NCI-H1105 (cell line): ENCODE measurements around the gene ANKRD10.

Experiments used
- DNase-seq: peaks from one replicate; lab custom pipeline; 2025; lab: John Stamatoyannopoulos, UW

Gene ANKRD10

DNA sequence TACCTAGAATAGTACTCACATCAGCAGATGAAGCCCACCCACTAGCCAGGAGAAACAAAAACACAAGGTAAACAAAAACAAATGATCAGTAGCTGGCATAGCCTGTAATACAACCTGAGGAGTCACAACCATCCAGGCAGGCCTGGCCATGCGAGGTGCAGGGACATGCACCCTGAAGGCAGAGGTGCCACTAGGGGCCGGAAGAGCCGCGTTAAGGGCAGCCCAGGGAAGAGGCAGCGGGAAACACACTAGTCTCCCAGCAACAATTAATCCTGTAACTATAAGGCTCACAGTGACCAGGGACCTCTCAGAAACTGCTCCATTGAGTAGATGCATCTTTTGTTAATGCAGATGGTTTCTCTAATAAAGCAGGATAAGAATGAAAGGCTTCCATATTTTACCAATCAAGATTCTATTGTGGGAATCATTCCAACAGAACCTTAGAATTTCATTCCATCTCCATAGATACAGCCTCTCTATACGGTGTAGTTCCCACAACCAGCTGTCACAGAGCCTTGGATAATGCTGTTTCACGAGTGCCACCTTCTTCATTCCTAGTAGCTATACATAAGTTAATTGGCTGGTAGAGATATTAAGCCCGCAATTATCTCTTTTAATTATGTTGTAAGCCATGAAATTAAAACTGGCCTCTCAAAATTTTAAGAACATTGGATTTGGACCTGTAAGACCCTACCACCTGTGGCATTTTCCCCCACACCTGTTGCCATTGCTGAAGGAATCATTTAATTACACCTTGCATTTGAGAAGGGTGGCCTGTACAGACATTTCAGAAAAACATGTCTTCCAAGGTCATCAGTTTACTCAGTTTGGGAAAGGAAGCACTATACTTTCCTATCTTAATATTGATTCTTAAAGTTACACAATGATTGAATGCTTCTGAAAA is 28.7 kb downstream of the ANKRD10 start:
- DNase-seq = no peak

DNA sequence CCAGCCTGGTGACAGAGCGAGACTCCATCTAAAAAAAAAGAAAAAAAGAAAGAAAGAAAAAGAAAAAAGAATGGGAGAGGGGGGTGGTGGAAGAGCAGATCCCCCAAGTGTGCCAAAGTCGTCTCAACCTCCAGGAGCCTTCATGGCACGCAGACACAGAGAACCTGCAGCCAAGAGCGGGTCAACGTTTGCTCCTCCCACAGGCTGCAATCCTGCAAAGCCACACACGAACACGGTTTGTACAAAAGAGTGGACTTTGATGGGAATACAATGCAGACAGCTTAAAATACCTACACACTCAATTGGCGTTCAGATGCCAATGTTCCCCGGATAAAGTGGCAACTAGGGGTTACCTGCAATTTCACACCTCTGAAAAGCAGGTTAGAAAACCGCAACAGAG is 29.4 kb downstream of the ANKRD10 start:
- DNase-seq = no peak

DNA sequence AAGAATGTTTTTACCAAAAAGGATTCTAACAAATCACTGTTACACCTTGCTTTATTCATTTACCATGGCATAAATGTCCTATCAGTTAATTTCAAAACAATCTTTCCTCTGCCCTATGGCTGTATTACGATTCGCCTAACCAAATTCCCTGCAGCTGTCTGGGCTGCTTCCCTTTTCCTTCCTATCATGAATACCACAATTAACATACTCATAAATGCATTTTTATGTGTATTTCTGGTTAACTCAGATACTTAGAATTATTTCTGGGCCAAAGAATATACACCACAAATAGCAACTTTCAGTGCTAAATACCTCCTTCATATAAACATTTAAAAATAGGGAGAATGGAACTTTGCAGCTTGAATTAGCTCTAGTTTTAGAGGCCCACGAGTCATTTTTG is 30.4 kb downstream of the ANKRD10 start:
- DNase-seq = no peak

DNA sequence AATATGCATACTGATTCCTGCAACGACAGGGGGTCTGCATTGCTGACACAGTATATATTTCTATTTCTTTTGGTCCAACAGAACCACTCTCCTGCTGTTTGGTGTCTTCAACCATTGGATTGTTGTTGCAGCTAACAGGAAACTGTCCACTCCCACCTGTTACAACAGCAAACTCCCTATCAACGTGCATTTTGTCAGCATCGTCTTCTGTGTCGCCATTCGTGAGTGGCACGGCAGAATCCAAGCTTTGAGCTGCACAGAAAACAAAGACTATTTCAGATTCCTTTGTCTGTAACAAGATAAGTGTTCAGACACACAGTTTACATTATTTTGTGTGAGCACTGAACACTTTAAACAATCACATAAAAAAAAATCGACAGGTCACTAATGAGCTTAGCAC is 31.3 kb downstream of the ANKRD10 start:
- no peak for DNase-seq

DNA sequence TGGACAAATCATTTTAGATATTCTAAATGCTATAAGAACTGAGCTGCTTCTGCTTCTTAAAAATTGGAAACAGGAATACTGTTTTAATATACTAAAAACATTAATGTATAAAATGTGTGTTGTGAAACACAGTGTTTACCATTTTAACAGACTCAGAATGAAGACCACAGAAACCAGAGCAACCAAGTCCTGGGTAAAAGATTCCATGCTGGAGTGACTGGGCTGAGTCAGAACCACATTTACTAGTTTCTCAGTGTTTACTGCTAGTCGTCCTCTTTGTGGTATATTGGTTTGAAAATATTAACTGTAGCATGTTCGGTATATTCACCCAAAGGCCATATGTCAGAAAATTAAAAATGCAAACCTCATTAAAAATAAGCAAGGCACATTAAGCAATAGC is 31.9 kb downstream of the ANKRD10 start:
- no peak for DNase-seq

DNA sequence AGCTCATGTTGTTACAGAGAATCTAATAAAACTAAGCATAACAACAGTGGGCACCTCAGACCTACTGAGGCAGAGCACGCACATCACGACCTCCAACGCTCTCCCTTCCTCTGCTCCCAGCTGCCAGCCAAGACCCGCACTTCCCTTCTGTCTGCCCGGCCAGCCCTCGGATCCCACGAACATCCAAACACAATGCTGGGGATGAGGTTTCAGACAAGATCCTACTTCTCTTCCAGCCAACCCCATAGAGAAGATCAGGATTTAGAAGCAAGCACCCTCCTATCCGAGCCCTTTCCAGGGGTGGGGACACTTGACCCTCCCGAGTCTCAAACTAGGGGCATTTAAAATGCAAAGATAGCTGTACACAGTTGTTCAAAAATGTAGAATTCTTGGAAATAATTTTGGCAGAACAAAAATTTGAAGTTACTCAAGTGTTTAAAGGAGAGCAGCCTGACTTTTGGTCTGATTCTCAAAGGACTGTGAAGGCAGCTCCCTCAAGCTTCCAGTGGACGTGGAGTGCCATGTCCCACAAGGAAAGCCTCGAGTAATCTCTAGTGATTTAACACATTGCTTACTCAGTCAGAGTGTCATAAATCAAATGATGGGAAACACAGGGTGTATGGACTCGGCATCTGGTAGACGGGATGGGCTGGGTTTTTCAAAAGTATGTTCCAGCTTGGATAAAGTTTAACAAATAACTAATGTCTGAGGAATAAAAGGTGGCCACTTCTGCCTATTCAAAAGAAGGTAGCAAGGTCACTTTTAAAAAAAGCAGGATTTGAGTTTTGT is 32.8 kb downstream of the ANKRD10 start:
- DNase-seq = no peak

DNA sequence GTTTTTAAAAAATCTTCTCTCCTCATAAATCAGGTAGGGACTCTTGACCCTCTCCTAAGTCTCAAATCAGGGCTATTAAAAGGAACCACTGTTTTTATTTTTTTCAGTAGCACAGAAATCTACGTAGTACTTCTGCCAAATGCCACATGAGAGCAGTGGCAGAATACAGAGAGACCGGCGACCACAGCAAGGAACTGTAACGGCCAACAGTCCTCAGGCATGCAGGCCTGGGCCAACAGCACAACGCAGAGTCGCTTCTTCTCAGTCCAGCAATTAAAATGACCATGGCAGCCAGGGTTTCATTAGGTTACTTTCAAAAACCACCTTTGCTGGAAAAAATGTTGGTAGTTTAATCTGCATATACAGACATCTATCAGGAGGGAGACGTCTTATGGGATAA is 34.2 kb downstream of the ANKRD10 start:
- DNase-seq = no peak

DNA sequence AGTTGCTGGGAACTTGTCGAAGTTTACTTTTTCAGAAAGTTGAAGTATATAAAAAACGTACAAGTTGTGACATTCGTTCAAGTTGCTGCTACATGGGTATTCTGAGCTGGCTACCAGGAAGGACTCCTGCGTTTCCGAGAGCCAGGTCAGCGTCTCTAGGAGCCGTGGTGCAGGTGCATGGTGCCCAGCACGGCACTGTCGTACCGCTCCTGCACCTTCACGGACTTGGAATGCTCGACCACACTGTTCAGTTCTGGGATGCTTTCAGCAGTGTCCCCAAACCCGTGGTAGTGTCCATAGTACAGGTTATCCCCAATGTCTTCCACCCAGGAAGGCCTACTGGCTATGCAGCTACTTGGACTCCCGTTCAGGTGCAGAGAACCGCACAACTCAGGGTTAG is 35.4 kb downstream of the ANKRD10 start:
- DNase-seq = no peak

DNA sequence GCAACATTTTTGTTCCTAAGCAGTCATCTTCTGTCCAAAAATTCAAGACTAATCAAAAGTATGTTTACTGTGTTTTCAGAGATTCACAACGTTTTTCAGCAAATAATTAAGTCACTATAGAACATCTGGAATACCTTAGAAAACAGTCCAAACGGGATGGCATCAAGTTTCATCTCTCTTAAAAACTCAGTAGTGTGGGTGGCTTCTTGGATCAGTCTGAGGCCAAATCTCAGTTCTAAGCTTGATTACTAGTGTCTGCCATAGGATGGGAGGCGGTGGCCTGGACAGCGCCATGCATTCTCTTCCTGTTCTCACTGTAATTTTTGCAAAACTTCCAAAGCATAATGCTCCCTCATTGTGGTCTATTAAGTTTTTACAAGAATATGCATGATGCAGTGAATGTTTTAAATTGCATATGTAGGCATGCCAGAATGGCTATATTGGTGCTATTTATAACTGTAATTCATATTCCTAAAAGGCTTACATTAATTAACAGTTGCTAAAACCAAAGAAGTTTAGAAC is 37.1 kb downstream of the ANKRD10 start:
- no peak for DNase-seq

DNA sequence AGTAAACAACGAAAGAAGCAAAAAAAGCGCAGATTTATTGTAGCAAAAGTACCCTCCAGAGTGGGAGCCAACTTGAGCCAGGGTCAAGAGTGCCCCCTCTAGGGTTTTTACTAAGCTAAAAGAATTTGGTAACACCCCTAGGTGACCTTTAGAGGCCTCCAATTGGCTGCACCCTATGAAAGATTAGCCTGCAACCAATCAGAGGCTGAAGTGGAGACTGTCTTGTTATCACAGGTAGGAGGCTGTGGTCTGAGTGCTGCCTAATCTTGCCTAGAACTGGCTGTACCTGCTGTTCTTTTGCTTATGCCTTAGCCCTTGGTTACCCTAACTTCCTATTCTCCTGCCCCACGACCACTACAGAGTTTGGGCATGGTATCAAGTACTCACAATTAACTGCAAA is 38.3 kb downstream of the ANKRD10 start:
- no peak for DNase-seq

DNA sequence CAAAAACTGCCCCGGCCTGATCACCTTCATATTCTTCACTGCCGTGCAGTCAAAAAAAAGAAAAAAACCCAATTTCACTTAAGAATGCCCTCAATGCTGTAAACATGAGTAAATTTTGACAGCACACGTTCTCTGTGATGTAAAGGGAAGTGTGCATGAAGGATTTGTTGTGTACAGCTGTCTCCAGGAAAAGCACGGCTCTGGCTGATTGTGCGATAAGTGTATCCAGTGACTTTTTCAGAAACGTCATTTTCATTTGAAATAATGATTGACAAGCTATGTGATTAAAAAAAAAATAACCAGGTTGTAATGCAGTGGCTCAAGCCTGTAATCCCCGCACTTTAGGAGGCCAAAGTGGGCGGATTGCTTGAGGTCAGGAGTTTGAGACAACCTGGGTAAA is 39.6 kb downstream of the ANKRD10 start:
- no peak for DNase-seq

DNA sequence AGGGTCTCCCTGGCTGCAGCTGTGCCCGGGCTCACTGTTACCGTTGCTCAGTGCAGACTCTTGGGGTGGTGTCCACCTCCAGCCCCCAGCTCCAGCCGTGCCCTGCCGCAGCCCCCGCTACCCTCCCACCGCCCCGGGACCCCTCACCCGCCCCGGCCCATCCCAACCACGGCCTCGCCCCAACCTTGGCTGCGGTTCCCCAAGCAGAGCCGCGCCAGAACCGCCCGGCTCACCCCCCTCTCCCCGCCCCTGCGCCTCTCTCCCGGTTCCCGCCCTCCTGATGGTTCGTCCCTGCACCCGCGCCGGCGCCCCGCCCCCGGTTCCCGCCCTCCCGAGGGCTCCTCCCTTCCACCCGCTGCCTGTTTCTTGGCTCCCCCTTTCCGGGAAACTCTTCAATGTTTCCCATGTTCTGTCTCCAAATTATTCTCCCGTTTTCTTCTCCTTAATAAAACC is 40.3 kb downstream of the ANKRD10 start:
- DNase-seq = peak; percentile 77

DNA sequence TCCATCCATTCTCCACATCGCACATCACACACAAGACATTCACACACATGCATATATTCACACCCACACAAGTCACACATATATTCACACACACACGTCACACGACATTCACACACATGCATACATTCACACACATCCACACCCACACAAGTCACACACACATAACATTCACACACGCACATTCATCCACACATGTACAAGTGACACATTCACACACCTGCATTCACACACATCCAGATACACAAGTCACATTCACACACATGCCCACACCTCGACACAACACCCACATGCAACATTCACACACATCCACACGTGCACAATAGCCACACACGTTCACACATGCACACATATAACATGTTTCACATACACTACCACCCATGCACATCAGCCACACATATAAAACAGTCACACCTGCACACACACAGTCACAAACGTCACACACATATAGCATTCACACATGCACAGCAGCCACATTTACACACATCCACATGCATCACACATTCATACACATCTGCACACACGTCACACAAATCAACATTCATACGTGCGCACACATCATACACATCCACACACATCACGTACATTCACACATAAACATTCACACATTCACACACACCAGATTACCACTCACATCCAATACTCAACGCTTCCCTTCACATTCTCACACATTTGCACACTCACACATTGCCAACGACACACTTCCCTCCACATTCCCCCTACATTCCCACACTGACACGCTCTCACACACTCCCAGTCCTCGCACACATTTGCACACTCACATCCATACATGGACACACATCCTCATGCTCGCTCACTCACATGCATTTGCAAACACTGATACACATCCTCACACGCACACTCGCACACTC is 41.0 kb downstream of the ANKRD10 start:
- DNase-seq = no peak

DNA sequence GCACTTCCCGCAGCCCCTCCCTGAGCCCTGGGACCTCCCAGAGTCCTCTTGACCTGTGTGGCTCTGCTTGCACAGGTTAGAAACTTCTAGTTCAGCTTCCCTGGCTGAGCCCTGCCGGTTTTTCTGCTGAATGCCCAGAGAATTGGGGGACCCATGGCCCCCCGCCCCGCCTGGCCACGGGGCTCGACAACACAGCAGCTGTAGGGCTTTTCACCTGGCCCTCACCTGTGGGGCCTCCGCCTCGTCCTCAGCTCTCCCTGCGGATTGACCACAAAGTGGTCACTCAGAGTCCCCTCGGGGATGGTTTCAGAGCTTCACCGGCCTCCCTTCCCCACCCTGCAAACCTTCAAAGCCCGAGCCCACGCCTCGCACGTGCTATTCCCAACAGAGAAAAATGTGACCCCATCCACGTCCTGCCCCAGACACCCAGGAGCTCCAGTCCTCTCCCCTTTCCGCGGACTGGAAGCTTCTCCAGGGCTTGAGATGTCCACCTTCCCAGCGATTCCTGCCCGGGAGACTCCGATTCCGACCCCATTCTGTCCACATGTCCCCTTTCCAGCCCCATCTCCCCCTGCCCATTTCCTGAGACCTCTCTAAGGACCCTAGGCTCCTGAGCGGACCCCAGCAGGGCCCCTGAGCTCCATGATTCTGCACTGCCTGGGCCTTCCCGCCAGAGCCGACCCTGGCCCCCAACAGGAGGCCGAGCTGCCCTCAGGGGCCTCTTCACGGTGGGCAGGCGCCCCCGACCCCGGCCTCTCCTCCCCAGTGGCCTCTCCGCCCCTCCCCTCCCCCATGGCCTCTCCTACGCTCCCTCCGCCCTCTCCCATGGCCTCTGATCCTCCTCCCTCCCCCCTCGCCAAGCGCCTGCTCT is 41.9 kb downstream of the ANKRD10 start:
- no peak for DNase-seq

DNA sequence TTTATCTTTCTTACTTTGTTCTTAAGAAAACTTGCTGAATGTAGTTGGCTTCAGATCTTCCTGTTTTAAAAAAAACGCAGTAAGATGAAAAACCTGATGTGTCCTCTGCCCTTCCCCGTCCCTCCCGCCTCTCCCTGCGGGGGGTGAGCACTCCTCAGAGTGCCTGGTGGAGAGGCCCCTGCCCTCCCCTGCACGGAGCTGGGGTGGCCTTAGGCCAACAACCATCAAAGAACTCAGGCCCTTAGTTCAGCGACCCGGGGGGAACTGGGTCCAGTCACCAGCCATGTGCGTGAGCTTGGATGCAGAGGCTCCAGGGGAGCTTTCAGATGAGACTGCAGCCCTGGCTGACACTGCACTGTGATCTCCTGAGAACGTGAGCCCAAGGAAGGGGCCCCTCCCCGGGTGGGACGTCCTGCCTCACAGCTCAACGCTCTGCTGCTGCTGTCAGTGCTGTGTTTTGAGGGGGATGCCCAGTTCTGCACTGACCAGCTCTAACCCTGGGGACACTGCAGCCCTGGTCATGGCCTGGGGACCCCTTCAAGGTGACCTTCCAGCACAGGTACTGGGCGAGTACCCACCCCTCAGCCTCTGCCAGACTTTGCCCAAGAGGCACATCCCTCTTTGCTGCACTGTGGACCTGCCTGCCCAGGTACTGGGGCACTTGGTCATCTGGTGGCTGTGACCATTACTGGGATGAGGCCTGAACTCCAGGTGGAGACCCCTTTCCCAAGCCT is 42.7 kb downstream of the ANKRD10 start:
- DNase-seq = no peak

DNA sequence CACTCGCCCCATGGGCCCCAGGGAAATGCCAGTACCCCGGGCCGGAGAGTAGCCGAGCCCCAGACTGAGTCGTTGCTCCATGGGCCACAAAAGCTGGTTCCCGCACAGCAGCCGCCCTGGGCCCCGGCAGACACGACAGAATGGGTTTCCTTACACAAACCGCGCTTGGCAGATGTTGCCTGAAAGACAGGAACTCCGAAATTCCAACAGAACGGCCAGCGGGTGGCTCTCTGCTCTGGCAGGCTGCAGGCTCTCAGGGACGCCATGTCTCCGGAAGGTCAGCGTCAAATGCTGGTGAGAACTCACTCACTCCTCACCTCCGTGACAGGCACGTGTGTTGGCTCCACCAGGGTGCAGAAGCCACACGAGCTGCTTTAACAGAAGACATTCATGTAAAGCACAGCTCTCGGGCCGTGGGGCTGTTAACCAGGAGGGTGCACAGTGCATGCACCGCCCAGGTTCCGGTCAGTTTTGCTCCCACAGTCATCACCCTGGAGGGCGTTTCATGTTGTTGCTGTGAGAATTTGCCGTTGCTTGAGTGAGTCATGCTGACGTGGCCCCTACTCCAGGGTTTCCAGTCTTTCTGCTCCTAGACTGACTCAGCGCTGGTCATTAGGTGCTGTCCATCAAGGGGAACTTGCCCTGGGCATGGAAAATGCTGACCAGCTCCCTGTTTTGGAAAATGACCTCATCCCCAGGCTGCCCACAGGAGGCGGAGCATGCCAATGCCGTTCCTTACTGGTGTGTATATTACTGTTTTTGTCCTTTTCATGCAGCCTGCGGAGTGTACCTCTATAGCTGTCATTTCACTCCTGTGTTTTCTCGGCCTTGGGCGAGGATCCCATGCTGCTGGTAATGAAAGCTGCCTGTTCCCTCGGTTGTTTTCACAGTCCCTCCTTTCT is 44.8 kb downstream of the ANKRD10 start:
- DNase-seq = no peak

DNA sequence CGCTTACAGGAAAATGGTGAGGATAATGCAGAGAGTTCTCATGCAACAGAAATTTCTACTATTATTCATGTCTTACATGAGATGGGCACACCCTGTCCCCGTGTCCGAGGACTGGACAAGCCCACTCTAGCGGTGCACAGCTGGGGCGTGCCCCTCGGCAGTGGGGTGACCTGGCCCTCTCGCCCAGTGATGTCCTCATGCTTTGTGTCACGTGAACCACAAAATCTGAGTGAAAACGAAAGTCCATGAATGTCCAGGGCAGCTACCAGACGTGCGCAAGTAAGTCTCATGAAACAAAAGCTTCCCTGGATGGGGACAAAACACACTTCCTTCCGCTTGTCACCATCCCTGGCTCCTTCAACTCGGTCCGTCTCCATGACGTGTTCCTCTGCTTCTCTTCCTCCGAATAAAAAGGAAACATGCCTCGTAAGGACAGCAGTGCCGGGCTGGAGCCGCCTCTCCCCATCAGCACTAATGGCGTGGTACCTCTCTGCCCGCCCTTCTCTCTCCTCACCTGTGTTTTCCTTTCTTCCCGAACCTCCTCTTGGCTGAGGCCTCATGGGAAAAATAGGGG is 45.6 kb downstream of the ANKRD10 start:
- DNase-seq = no peak

DNA sequence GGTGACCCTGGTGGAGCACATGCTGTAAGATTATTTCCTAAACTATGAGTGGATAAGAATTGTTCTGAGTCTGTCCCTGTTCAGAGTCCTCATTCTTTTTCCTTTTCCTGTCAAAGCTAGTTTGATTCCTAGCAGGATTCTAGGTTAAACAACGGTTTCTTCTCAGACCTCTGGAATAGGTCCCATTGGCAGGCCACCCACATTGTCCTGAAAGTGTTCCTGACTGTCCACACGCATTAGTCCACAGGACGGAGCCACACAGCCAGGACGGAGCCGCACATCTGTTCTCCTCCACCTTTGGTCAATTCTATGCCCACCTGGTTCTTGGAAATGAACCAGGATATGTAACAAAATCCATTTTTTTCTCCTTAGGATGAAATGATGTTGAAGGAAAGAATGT is 46.1 kb downstream of the ANKRD10 start:
- DNase-seq = no peak

DNA sequence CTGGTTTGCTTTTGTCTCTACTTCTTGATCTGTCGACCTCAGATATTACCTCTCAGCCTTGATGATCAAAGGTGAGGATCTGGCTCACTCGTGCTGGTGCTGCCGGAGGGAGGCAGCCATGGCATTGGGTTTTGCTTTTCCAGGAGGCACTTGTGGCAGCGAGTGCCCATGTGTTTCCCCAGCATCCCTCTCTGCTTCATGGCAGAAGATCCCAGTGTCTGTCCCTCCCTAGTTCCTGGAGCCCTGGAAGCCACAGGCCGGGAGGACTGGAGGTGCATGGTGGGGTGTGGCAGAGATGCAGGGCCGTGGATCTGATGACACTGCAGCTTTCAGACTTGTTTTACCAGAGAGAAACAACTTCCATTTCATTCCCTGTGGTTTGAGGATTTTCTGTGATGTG is 47.5 kb downstream of the ANKRD10 start:
- no peak for DNase-seq
